ENCODE data around the gene HOXD10. TPM values are rescaled to one million over a fixed set of nuclear protein-coding genes. Genes with fewer than 3 reads are reported as not detected.

Gene HOXD10
- total RNA-seq, 1 donor from 2014 or later = 0.52 TPM

DNA sequence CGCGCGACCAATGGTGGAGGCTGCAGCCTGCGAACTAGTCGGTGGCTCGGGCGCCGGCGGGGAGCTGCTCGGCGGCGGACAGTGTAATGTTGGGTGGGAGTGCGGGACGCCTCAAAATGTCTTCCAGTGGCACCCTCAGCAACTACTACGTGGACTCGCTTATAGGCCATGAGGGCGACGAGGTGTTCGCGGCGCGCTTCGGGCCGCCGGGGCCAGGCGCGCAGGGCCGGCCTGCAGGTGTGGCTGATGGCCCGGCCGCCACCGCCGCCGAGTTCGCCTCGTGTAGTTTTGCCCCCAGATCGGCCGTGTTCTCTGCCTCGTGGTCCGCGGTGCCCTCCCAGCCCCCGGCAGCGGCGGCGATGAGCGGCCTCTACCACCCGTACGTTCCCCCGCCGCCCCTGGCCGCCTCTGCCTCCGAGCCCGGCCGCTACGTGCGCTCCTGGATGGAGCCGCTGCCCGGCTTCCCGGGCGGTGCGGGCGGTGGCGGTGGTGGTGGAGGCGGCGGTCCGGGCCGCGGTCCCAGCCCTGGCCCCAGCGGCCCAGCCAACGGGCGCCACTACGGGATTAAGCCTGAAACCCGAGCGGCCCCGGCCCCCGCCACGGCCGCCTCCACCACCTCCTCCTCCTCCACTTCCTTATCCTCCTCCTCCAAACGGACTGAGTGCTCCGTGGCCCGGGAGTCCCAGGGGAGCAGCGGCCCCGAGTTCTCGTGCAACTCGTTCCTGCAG, 6.3 kb downstream of the HOXD10 start, which contains the start of gene HOXD9:
Gene HOXD9 (plus strand): TSS at position 37 of the 728 bp plus-strand sequence. CDS start 50 bp downstream, at position 87.
- H3K9me3 ChIP-seq (ENCODE audit: control insufficient read depth in 3 of 3, low read length in 3 of 3) = no peaks in the 10 kb centered on the region
- H3K27me3 ChIP-seq (ENCODE audit: control insufficient read depth in 3 of 3, insufficient read depth in 3 of 3, low read length in 3 of 3) = peaks cover 46 to 79% (median 77%) of the 10 kb centered on the region in 3 donors
- peaks cover 5 to 15% (median 9%) of the 10 kb centered on the region in 3 donors for H3K4me1 ChIP-seq (ENCODE audit: control insufficient read depth in 3 of 3, insufficient read depth in 3 of 3, low read length in 3 of 3)
- H3K9ac ChIP-seq (ENCODE audit: low read depth in 1 of 3, low read length in 3 of 3) = peak within 1 kb of the TSS; percentile 61 to 69 (median 69)
- H3K36me3 ChIP-seq (ENCODE audit: control insufficient read depth in 3 of 3, insufficient read depth in 3 of 3, low read length in 3 of 3) = no peaks in the 10 kb centered on the region
- H3K4me3 ChIP-seq (ENCODE audit: low read length in 3 of 3) = peak within 1 kb of the TSS; percentile 66 to 85 (median 76)
- H3K27ac ChIP-seq (ENCODE audit: low read depth, low read length) = peak within 1 kb of the TSS; percentile 68

DNA sequence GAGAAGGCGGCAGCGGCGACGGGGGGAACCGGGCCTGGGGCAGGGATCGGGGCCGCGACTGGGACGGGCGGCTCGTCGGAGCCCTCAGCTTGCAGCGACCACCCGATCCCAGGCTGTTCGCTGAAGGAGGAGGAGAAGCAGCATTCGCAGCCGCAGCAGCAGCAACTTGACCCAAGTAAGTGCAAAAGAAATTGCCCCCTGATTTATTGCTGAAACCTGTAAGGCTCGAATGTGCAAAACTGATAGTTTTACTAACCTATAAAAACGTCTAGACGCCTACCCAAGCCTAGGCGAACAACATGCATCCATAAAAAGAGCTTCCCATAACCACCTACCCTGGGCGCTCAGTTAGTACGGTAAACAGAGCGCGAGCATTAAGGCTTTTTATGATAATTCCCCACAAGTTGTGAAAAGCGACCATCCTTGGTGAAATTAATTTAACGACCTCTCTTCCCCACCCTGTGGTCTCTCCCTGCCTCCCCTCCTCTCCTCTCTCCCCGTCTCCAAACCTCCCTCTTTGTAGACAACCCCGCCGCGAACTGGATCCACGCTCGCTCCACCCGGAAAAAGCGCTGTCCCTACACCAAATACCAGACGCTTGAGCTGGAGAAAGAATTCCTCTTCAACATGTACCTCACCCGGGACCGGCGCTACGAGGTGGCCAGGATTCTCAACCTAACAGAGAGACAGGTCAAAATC, 7.0 kb downstream of the HOXD10 start:
- H3K4me3 ChIP-seq (ENCODE audit: low read length in 3 of 3) = peak overlapping the region; percentile 60 to 85 (median 76)
- H3K9me3 ChIP-seq (ENCODE audit: control insufficient read depth in 3 of 3, low read length in 3 of 3) = no peaks in the 10 kb centered on the region
- H3K9ac ChIP-seq (ENCODE audit: low read depth in 1 of 3, low read length in 3 of 3) = peak overlapping the region in 2 of 3 donors; percentile 69
- no peaks in the 10 kb centered on the region for H3K36me3 ChIP-seq (ENCODE audit: control insufficient read depth in 3 of 3, insufficient read depth in 3 of 3, low read length in 3 of 3)
- H3K4me1 ChIP-seq (ENCODE audit: control insufficient read depth in 3 of 3, insufficient read depth in 3 of 3, low read length in 3 of 3) = peaks cover 5 to 18% (median 13%) of the 10 kb centered on the region in 3 donors
- H3K27me3 ChIP-seq (ENCODE audit: control insufficient read depth in 3 of 3, insufficient read depth in 3 of 3, low read length in 3 of 3) = peaks cover 45 to 79% (median 77%) of the 10 kb centered on the region in 3 donors
- H3K27ac ChIP-seq (ENCODE audit: low read depth, low read length) = no peak overlapping the region

DNA sequence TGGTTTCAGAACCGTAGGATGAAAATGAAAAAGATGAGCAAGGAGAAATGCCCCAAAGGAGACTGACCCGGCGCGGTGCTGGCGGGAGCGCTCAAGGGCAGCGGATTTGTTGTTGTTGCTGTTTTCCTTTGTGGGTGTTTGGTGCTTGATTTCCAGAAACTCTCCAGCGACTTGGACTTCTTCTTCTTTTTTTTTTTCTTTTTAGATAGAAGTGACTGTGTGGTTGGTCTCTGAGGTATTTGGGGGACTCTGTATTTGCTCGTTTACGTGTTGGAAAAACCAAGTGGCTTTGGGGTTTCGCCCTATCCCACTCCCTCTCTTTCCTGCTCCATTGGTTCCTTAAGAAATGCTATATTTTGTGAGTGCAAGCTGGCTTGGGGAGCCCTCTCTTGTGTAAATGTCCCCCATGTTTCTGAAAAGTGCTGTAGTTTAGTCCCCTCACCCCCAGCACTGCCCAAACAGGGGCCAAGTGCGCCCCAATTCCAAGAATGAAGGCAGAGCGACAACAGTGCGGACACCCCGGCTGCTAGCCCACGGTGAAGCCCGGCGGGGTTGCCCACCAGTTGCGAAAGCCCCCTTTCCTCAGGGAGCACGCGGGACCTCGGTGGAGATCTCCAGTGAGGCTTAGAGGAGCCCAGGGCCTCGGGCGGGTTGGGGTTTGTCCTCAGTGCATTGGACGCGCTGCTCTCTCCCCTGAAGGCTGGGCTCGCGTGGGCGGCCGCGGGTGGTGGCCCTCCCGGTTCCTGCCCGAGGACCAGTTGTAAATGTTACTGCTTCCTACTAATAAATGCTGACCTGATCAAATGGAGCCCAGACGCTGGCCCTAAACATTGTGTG, 7.8 kb downstream of the HOXD10 start:
- Histone ChIP-seq H3K9me3 (ENCODE audit: control insufficient read depth in 3 of 3, low read length in 3 of 3) (no peaks in the 10 kb centered on the region), H3K27ac (ENCODE audit: low read depth, low read length) (no peak overlapping the region), H3K9ac (ENCODE audit: low read depth in 1 of 3, low read length in 3 of 3) (peak overlapping the region in 1 of 3 donors; percentile 69), H3K27me3 (ENCODE audit: control insufficient read depth in 3 of 3, insufficient read depth in 3 of 3, low read length in 3 of 3) (peaks cover 39 to 81% (median 77%) of the 10 kb centered on the region in 3 donors), H3K4me3 (ENCODE audit: low read length in 3 of 3) (peak overlapping the region in 2 of 3 donors; percentile 60 to 85), H3K36me3 (ENCODE audit: control insufficient read depth in 3 of 3, insufficient read depth in 3 of 3, low read length in 3 of 3) (no peaks in the 10 kb centered on the region), H3K4me1 (ENCODE audit: control insufficient read depth in 3 of 3, insufficient read depth in 3 of 3, low read length in 3 of 3) (peaks cover 7 to 16% (median 15%) of the 10 kb centered on the region in 3 donors)

DNA sequence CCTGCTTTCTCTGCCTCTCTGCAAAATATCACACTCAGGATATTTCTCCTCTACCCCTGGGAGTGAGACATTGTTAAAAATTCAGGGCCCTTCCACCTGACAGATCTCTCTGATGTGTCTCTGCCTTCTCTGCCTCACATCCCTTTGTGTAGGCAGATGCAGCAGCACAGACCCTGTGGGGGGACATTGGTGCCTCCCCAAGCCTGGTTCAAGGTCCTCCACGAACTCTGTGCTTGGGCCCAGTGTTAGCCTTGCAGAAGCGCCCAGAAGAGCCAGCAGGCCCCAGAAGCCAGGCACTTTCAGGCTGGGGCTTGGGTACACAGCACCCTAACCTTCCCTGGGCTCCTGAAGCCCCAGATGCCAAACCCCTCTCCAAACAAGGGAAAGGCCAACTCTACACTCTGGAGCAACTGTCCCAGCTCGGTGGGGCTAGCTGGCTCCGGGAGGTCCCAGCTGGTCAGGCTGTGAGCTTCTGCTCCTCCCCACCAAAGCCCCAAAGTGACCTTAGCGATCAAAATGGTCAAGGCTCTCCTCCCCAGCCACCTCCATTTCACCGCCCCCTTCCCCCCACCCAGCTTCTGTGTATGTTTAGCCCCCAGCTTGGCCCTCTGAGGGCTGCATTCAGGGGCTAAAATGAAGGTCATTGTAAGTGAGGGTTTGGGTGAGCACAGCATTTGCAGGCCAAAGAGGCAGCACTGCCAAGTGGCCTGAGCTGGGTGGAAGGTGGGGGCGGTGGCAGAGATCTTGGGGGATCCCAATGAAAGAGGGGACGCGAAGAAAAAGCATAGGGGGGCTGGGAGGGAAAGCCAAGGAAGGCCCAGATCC, 8.6 kb downstream of the HOXD10 start:
- Histone ChIP-seq H3K27me3 (ENCODE audit: control insufficient read depth in 3 of 3, insufficient read depth in 3 of 3, low read length in 3 of 3) (peaks cover 31 to 76% (median 70%) of the 10 kb centered on the region in 3 donors), H3K36me3 (ENCODE audit: control insufficient read depth in 3 of 3, insufficient read depth in 3 of 3, low read length in 3 of 3) (no peaks in the 10 kb centered on the region), H3K27ac (ENCODE audit: low read depth, low read length) (no peak overlapping the region), H3K9ac (ENCODE audit: low read depth in 1 of 3, low read length in 3 of 3) (no peak overlapping the region), H3K4me3 (ENCODE audit: low read length in 3 of 3) (no peak overlapping the region), H3K9me3 (ENCODE audit: control insufficient read depth in 3 of 3, low read length in 3 of 3) (no peaks in the 10 kb centered on the region), H3K4me1 (ENCODE audit: control insufficient read depth in 3 of 3, insufficient read depth in 3 of 3, low read length in 3 of 3) (peaks cover 7 to 16% (median 15%) of the 10 kb centered on the region in 3 donors)

DNA sequence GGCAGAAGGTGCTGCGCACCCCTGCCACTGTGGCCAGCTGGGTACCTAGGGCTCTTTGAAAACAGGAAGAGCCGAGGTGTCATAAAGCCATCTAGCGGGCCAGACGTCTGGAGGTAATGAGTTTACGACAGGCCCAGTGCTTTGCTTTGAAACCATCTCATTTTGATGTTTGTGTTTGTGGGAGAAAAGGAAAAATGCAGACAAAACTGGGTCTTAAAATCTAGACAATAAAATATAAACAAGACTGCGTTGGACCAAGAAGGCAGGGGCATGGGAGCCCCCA, 9.1 kb downstream of the HOXD10 start:
- H3K4me3 ChIP-seq (ENCODE audit: low read length in 3 of 3) = no peak overlapping the region
- peaks cover 7 to 16% (median 15%) of the 10 kb centered on the region in 3 donors for H3K4me1 ChIP-seq (ENCODE audit: control insufficient read depth in 3 of 3, insufficient read depth in 3 of 3, low read length in 3 of 3)
- no peak overlapping the region for H3K27ac ChIP-seq (ENCODE audit: low read depth, low read length)
- H3K9me3 ChIP-seq (ENCODE audit: control insufficient read depth in 3 of 3, low read length in 3 of 3) = no peaks in the 10 kb centered on the region
- H3K9ac ChIP-seq (ENCODE audit: low read depth in 1 of 3, low read length in 3 of 3) = no peak overlapping the region
- H3K36me3 ChIP-seq (ENCODE audit: control insufficient read depth in 3 of 3, insufficient read depth in 3 of 3, low read length in 3 of 3) = no peaks in the 10 kb centered on the region
- H3K27me3 ChIP-seq (ENCODE audit: control insufficient read depth in 3 of 3, insufficient read depth in 3 of 3, low read length in 3 of 3) = peaks cover 27 to 71% (median 68%) of the 10 kb centered on the region in 3 donors

DNA sequence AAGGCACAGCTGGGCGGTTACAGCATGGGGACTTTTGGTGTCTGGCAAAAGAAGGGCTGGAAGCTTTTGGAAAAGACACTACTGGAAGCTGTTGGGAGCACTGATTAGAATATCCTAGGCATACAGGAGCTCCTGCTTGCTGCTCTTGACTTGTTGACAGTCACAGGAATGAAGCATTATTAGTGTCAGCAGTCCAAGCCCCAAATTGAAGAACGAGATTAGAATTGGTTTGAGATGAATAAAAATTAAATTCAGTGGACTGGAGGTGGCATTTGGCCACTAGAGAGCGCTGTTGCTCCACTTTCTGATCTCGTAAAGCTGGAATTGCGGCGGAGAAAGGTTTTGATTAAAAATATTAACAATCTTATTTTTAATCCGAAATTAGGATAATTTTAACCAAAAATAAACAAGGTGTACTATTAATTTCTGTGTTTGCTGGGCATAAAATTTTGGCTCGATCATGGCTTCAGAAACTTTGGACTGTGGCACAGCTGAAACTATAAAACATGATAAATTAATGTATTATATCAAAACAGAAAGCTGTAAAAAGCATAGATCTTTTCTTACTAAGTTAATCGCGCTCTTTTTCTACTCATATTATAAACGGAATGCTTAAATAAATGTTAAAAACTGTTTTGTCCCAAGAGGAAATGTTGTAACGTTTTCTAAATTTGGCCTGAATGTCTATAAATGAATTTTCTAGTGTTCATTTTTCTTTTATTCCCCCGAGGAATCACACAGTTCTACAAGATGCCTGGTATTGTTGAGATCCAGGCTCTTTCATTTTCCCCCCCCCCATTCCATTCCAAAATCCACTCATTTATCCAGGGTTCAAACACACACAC, 10.6 kb downstream of the HOXD10 start:
- Histone ChIP-seq H3K27me3 (ENCODE audit: control insufficient read depth in 3 of 3, insufficient read depth in 3 of 3, low read length in 3 of 3) (peaks cover 13 to 64% (median 55%) of the 10 kb centered on the region in 3 donors), H3K4me1 (ENCODE audit: control insufficient read depth in 3 of 3, insufficient read depth in 3 of 3, low read length in 3 of 3) (peaks cover 7 to 15% (median 13%) of the 10 kb centered on the region in 3 donors), H3K27ac (ENCODE audit: low read depth, low read length) (no peak overlapping the region), H3K4me3 (ENCODE audit: low read length in 3 of 3) (peak overlapping the region in 1 of 3 donors; percentile 48), H3K9ac (ENCODE audit: low read depth in 1 of 3, low read length in 3 of 3) (no peak overlapping the region), H3K36me3 (ENCODE audit: control insufficient read depth in 3 of 3, insufficient read depth in 3 of 3, low read length in 3 of 3) (peaks cover 0 to 1% (median 0%) of the 10 kb centered on the region in 3 donors), H3K9me3 (ENCODE audit: control insufficient read depth in 3 of 3, low read length in 3 of 3) (no peaks in the 10 kb centered on the region)

DNA sequence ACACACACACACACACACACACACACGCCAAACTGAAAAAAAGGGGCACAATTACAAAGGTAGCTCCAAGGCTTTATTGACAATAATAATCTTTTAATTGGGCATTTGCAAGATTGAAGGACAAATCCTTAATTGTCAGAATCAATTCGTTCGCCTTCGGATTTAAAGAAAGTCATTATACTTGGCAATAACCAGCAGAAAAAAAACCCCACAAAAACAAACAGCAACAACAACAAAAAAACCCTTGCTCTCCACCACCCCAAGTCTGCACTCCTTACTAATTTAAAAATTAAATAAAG, 11.1 kb downstream of the HOXD10 start:
- no peak overlapping the region for H3K27ac ChIP-seq (ENCODE audit: low read depth, low read length)

DNA sequence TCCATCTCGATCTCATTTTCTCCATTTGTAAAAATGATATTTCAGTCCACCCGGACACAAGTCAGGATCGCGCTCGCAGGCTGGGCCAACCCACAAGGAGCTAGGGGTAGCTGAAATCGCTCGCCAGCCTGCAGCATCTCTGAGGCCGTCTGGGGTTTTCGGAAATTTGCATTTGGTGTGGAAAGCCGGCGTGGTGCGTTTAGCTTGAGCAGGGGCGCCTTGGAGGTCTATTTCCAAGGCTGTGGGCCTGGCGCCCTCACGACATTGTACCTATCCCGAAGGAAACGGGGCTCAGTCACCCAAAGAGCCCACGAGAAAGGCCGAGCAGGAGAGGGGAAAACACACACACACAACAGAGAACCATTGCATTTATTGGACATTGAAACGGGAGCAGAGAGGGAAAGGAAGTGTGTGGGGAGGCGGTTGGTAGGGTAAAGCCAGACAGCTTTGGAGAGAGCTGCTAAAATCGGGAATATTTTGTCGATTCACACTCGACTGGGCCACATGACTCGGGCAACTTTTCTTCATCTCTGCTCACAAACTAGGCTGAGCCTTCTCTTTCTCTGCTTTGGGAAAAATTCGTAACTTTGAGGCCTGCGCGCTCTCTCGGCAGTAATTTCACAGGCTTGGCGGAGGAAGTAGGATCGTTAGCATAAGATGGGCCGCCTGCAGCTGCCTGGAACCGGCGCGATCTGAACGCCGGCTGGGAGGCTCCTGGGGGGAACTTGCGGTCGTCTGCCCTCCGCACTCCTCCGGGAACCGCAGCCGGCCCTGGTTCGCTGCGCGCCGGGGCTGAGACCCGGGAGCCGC, 11.8 kb downstream of the HOXD10 start:
- no peaks in the 10 kb centered on the region for H3K9me3 ChIP-seq (ENCODE audit: control insufficient read depth in 3 of 3, low read length in 3 of 3)
- H3K27ac ChIP-seq (ENCODE audit: low read depth, low read length) = peak overlapping the region; percentile 78
- H3K27me3 ChIP-seq (ENCODE audit: control insufficient read depth in 3 of 3, insufficient read depth in 3 of 3, low read length in 3 of 3) = peaks cover 9 to 62% (median 48%) of the 10 kb centered on the region in 3 donors
- peaks cover 0 to 2% (median 0%) of the 10 kb centered on the region in 3 donors for H3K36me3 ChIP-seq (ENCODE audit: control insufficient read depth in 3 of 3, insufficient read depth in 3 of 3, low read length in 3 of 3)
- H3K9ac ChIP-seq (ENCODE audit: low read depth in 1 of 3, low read length in 3 of 3) = peak overlapping the region in 2 of 3 donors; percentile 57 to 69
- H3K4me1 ChIP-seq (ENCODE audit: control insufficient read depth in 3 of 3, insufficient read depth in 3 of 3, low read length in 3 of 3) = peaks cover 7 to 10% (median 8%) of the 10 kb centered on the region in 3 donors
- peak overlapping the region; percentile 68 to 75 (median 69) for H3K4me3 ChIP-seq (ENCODE audit: low read length in 3 of 3)

More for the DNA sequence above, 11.1 kb downstream of the HOXD10 start:
- H3K9me3 ChIP-seq (ENCODE audit: control insufficient read depth in 3 of 3, low read length in 3 of 3) = no peaks in the 10 kb centered on the region
- peaks cover 9 to 62% (median 53%) of the 10 kb centered on the region in 3 donors for H3K27me3 ChIP-seq (ENCODE audit: control insufficient read depth in 3 of 3, insufficient read depth in 3 of 3, low read length in 3 of 3)
- no peak overlapping the region for H3K9ac ChIP-seq (ENCODE audit: low read depth in 1 of 3, low read length in 3 of 3)
- peaks cover 7 to 12% (median 11%) of the 10 kb centered on the region in 3 donors for H3K4me1 ChIP-seq (ENCODE audit: control insufficient read depth in 3 of 3, insufficient read depth in 3 of 3, low read length in 3 of 3)
- H3K36me3 ChIP-seq (ENCODE audit: control insufficient read depth in 3 of 3, insufficient read depth in 3 of 3, low read length in 3 of 3) = peaks cover 0 to 2% (median 0%) of the 10 kb centered on the region in 3 donors
- no peak overlapping the region for H3K4me3 ChIP-seq (ENCODE audit: low read length in 3 of 3)

All from skeletal muscle tissue (tissue), 4 donors.